GM12878 (cell line): ENCODE measurements around the gene EMID1.
A peak's percentile ranks its signal among the peaks of the same experiment; 100 is the strongest.

Experiments used
- CHD2 ChIP-seq: IDR thresholded peaks from 2 replicates; pipeline ENCODE4 v1.6.1; 2011; ENCODE audit warnings: low read depth, low read length, improper control_type of control experiment, borderline replicate concordance
- CTCF ChIP-seq, 3 experiments: IDR thresholded peaks in 2 of 3; conservative IDR thresholded peaks in 1 of 3; 2 replicates each; pipeline ENCODE4 v1.5.1; 2011; ENCODE audit warnings: low read depth in 3 of 3, low read length in 3 of 3, mild to moderate bottlenecking in 3 of 3, control low read depth in 2 of 3, moderate library complexity in 2 of 3, inconsistent platforms in 1 of 3, mixed read lengths in 1 of 3; ENCODE audit not compliant: control insufficient read depth in 2 of 3, insufficient read depth in 1 of 3; ENCODE audit errors: extremely low read depth in 1 of 3
- E2F4 ChIP-seq: IDR thresholded peaks from 2 replicates; pipeline ENCODE4 v1.6.1; 2012; ENCODE audit warnings: low read depth, low read length, improper control_type of control experiment
- EZH2 ChIP-seq: IDR thresholded peaks from 2 replicates; pipeline ENCODE4 v1.6.1; 2012; ENCODE audit warnings: low read depth, mild to moderate bottlenecking, control low read depth, inconsistent platforms, low read length, borderline replicate concordance; ENCODE audit not compliant: control insufficient read depth
- MXI1 ChIP-seq: fragments of 150-350 bp; IDR thresholded peaks from 2 replicates; pipeline ENCODE4 v1.6.1; 2011; ENCODE audit warnings: low read depth, mild to moderate bottlenecking, inconsistent platforms, low read length, improper control_type of control experiment
- POLR2AphosphoS5 ChIP-seq: IDR thresholded peaks from 2 replicates; pipeline ENCODE4 v1.6.1; 2011; ENCODE audit warnings: mild to moderate bottlenecking, low read length, inconsistent platforms
- SIX5 ChIP-seq: IDR thresholded peaks from 2 replicates; pipeline ENCODE4 v1.6.1; 2011; ENCODE audit warnings: mild to moderate bottlenecking, low read depth, low read length, moderate library complexity; ENCODE audit not compliant: severe bottlenecking
- SP1 ChIP-seq: IDR thresholded peaks from one replicate; pipeline ENCODE4 v1.6.1; 2011; ENCODE audit warnings: low read depth, low read length
- SRF ChIP-seq, 2 experiments: IDR thresholded peaks; 2 replicates each; pipeline ENCODE4 v1.6.1; 2011; ENCODE audit warnings: low read depth in 2 of 2, low read length in 2 of 2, mild to moderate bottlenecking in 1 of 2, moderate library complexity in 1 of 2
- ZNF274 ChIP-seq: IDR thresholded peaks from one replicate; pipeline ENCODE4 v1.8.0; 2011; ENCODE audit not compliant: insufficient read length, insufficient read depth
- ZZZ3 ChIP-seq: IDR thresholded peaks from 2 replicates; pipeline ENCODE4 v1.6.1; 2011; ENCODE audit warnings: low read depth; ENCODE audit not compliant: control insufficient read depth, insufficient read length
- TF ChIP-seq, protein P1 (sequence below): IDR thresholded peaks from 2 replicates; pipeline ENCODE4 v1.6.1; 2011; ENCODE audit warnings: low read depth, low read length, improper control_type of control experiment, borderline replicate concordance

DNA sequence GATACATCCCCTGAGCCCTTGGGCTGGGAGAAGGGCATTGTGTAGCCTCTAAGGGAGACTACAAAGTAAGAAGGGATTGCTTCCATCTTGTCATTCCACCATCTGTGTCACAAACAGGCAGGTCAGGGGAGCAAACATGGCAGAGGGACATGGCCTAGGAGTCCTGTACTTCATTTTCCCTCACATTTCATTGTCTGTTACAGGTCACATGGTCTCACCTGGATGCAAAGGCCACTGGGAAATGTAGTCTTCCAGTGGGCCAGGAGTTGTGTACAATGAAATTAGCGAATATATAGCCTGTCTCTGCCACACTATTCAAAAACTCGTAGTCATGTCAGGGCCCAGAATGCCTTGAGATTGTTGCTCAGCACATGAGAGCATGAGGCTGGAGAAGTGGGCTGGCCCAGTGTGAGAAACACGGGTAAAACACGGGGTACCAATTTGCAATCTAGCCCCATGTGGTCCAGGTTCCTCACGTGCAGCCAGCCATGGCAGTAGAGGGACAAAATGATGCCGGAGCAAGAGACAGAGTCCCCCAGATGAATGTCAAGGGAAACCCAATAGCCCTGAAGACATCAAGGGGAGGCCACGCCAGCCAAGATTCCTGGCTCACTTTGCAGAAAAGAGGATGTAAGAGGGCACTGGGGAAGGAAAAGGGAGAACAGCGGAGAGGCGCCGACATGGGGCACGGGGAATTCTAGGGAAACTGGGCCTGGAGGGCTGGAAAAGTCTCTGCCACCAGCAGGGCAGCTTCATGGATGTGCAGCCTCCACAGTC lies 47.7 kb upstream of the EMID1 start:
- TF ChIP-seq MXI1 (no peak), SIX5 (peak; percentile 75), ZZZ3 (no peak), SRF (IDR thresholded peaks at IDR 0.05; ENCODE audit: low read depth in 2 of 2, low read length in 2 of 2) (no peak), ZNF274 (no peak), CHD2 (no peak), CTCF (IDR thresholded peaks at IDR 0.05 in 2 of 3, conservative IDR thresholded peaks at IDR 0.05 in 1 of 3; ENCODE audit: control insufficient read depth in 2 of 3, extremely low read depth in 1 of 3, insufficient read depth in 1 of 3, low read depth in 3 of 3, low read length in 3 of 3) (no peak), SP1 (no peak), POLR2AphosphoS5 (no peak), E2F4 (no peak), EZH2 (no peak)
- TF ChIP-seq, protein P1, sequence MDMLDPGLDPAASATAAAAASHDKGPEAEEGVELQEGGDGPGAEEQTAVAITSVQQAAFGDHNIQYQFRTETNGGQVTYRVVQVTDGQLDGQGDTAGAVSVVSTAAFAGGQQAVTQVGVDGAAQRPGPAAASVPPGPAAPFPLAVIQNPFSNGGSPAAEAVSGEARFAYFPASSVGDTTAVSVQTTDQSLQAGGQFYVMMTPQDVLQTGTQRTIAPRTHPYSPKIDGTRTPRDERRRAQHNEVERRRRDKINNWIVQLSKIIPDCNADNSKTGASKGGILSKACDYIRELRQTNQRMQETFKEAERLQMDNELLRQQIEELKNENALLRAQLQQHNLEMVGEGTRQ: peak; percentile 67; the same call in 1 of the 2 replicates
